Subcutaneous abdominal adipose tissue (tissue), 5 donors: ENCODE results near the gene PLCG2.

ENCODE experiments used
- H3K27ac ChIP-seq: one replicate; pipeline ENCODE4 v1.7.0; 2013; ENCODE audit warnings: low read depth, mild to moderate bottlenecking, inconsistent platforms, low read length, moderate library complexity
- H3K27me3 ChIP-seq, 5 donors: one replicate each; pipeline ENCODE4 v1.7.0; 2013; ENCODE audit warnings: low read length in 5 of 5, inconsistent platforms in 1 of 5; ENCODE audit not compliant: control insufficient read depth in 5 of 5, insufficient read depth in 4 of 5
- H3K36me3 ChIP-seq, 5 donors: one replicate each; pipeline ENCODE4 v1.7.0; 2013; ENCODE audit warnings: low read length in 5 of 5; ENCODE audit not compliant: control insufficient read depth in 5 of 5, insufficient read depth in 5 of 5
- H3K4me1 ChIP-seq, 5 donors: one replicate each; pipeline ENCODE4 v1.7.0; 2013; ENCODE audit warnings: low read length in 5 of 5, mild to moderate bottlenecking in 3 of 5, moderate library complexity in 1 of 5; ENCODE audit not compliant: control insufficient read depth in 5 of 5, insufficient read depth in 5 of 5
- H3K4me3 ChIP-seq, 5 donors: one replicate each; pipeline ENCODE4 v1.7.0; 2013; ENCODE audit warnings: low read length in 5 of 5, low read depth in 1 of 5
- H3K9ac ChIP-seq, 5 donors: one replicate each; pipeline ENCODE4 v1.7.0; 2013; ENCODE audit warnings: low read length in 5 of 5, mild to moderate bottlenecking in 4 of 5, moderate library complexity in 3 of 5
- H3K9me3 ChIP-seq, 5 donors: one replicate each; pipeline ENCODE4 v1.7.0; 2013; ENCODE audit warnings: low read length in 5 of 5; ENCODE audit not compliant: control insufficient read depth in 5 of 5
- donor health status: healthy.
- donor health status: healthy.
- donor health status: healthy.
- donor health status: healthy.
- donor health status: healthy.

The PLCG2 gene

DNA sequence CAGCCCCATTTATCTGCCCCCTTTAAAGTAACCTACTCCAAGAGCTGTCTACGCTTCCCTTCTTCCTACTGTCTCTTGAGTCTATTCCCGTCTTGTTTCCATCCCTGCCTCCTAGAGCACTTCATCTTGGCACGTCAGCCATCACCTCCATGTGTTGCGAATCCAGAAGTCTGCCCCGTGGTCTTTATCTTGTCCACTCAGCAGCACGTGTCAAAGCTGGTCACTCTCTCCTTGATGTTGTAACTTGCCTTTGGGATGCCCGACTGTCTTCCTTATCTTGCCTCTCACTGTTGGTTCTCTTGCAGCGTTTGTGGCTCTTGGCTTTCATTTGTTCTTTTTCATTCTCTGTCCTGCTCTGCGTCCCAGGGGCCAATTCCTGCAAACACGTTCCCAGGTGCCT, 99.4 kb downstream of the PLCG2 start:
- H3K4me1 ChIP-seq, result peaks cover 0 to 9% (median 0%) of the 10 kb centered on the region in 5 donors
- no peaks in the 10 kb centered on the region for H3K27me3 ChIP-seq
- H3K4me3 ChIP-seq, result no peak overlapping the region
- peaks cover 0 to 7% (median 3%) of the 10 kb centered on the region in 5 donors for H3K36me3 ChIP-seq
- no peak overlapping the region for H3K27ac ChIP-seq
- H3K9me3 ChIP-seq, result peaks cover 0 to 2% (median 0%) of the 10 kb centered on the region in 5 donors
- H3K9ac ChIP-seq, result no peak overlapping the region

DNA sequence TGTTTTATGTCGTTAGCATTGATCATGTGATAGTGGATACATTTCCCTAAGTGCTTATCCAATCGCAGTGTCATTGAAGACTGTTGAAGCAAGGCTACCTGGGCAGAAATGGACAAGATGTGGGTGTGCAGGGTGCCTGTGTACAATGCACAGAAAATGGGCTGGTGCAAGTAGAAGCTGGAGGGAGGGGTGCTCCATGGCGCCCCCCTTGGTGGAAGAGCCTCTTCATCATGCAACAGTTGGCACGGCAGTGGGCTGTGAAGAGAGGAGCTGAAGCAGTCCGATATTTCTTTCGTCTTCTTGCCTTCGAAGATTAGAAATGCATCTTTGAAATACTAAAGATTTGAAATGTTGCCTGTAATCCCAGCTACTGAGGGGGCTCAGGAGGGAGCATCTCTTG, 100.5 kb downstream of the PLCG2 start:
- Histone ChIP-seq H3K4me1 (no peaks in the 10 kb centered on the region), H3K27ac (no peak overlapping the region), H3K4me3 (no peak overlapping the region), H3K36me3 (peaks cover 0 to 9% (median 3%) of the 10 kb centered on the region in 5 donors), H3K9ac (no peak overlapping the region), H3K9me3 (peaks cover 0 to 2% (median 0%) of the 10 kb centered on the region in 5 donors), H3K27me3 (no peaks in the 10 kb centered on the region)

DNA sequence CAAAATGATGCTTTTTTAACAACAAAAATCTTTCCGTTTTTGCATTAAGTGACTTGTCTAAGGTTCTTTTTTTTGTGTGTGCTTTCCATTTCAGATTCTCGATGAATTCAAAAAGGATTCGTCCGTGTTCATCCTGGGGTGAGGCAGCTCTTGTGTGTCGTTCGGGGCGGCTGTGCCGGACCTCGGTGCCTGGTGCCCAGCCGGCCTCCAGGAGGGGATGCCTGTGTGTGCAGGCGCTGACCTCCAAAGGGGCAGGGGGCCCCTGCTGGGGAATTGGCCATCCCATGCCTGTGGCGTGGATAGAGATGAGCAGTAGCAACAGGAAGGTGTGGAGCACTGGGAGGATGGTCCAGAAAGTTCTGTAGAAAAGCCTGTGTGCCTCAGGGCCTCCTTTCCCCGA, 101.7 kb downstream of the PLCG2 start:
- Histone ChIP-seq H3K27ac (no peak overlapping the region), H3K4me1 (no peaks in the 10 kb centered on the region), H3K9ac (no peak overlapping the region), H3K9me3 (peaks cover 0 to 2% (median 0%) of the 10 kb centered on the region in 5 donors), H3K36me3 (peaks cover 0 to 9% (median 3%) of the 10 kb centered on the region in 5 donors), H3K4me3 (no peak overlapping the region), H3K27me3 (no peaks in the 10 kb centered on the region)

DNA sequence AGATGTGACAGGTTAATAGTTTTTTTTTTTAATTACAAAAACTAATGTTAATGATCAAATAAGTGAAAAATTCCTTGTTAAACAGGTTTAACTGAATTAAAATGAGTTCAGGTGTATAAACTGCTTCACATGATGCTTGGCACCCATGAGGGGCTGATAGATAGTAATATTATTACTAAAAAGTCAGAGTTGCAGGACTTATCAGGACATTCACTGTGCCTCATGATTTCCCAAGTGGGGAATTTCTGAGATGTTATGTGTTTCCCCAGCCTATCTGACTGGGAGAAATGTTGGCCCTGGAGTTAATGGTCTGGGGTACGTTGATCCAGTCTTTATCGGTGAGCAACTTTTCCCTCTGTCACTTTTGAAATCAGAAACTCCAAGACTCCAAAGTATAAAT, 102.1 kb downstream of the PLCG2 start:
- no peak overlapping the region for H3K4me3 ChIP-seq
- H3K9me3 ChIP-seq, result peaks cover 0 to 2% (median 0%) of the 10 kb centered on the region in 5 donors
- no peak overlapping the region for H3K9ac ChIP-seq
- peaks cover 0 to 9% (median 3%) of the 10 kb centered on the region in 5 donors for H3K36me3 ChIP-seq
- H3K4me1 ChIP-seq, result no peaks in the 10 kb centered on the region
- no peaks in the 10 kb centered on the region for H3K27me3 ChIP-seq
- H3K27ac ChIP-seq, result no peak overlapping the region

DNA sequence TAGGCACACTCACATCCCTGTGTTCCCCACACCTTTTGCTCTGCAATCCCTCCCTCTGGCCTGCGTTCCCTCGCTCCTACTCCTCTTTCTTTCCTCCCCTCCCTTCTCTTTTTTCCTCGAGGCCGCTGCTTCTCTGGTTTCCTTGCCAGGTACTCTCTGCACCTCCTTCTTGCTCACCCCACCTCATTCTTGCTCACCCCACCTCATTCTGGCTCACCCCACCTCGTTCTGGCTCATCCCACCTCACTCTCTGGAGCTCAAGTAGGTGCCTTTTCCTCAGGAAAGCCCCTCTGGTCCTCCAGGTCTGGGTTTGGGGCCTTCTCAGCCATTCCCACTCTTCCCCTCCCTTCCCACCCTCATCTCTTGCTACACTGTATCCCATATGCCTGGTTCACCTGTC, 103.5 kb downstream of the PLCG2 start:
- Histone ChIP-seq H3K4me1 (no peaks in the 10 kb centered on the region), H3K27ac (no peak overlapping the region), H3K9ac (no peak overlapping the region), H3K4me3 (no peak overlapping the region), H3K27me3 (no peaks in the 10 kb centered on the region), H3K9me3 (peaks cover 0 to under 1% (median 0%) of the 10 kb centered on the region in 5 donors), H3K36me3 (peaks cover 0 to 9% (median 3%) of the 10 kb centered on the region in 5 donors)

DNA sequence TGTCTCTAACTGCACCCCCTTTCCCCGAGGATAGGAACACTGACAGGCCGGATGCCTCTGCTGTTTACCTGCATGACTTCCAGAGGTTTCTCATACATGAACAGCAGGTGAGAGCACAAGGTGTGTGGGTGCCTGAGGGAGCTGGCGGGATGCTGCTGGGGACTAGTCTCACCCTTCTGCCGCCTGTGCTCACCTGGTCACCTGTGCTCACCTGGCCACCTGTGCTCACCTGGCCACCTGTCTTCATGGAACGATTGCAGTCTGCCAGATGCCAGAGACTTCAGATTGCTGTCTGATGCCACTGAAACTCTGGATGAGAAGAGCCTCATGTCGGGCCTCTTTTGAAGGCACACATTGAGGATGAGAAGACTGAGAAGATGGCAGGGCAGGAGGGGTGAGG, 104.1 kb downstream of the PLCG2 start:
- no peak overlapping the region for H3K4me3 ChIP-seq
- no peaks in the 10 kb centered on the region for H3K27me3 ChIP-seq
- H3K27ac ChIP-seq, result no peak overlapping the region
- peaks cover 0 to 9% (median 3%) of the 10 kb centered on the region in 5 donors for H3K36me3 ChIP-seq
- H3K9ac ChIP-seq, result no peak overlapping the region
- no peaks in the 10 kb centered on the region for H3K9me3 ChIP-seq
- H3K4me1 ChIP-seq, result peaks cover 0 to under 1% (median 0%) of the 10 kb centered on the region in 5 donors

DNA sequence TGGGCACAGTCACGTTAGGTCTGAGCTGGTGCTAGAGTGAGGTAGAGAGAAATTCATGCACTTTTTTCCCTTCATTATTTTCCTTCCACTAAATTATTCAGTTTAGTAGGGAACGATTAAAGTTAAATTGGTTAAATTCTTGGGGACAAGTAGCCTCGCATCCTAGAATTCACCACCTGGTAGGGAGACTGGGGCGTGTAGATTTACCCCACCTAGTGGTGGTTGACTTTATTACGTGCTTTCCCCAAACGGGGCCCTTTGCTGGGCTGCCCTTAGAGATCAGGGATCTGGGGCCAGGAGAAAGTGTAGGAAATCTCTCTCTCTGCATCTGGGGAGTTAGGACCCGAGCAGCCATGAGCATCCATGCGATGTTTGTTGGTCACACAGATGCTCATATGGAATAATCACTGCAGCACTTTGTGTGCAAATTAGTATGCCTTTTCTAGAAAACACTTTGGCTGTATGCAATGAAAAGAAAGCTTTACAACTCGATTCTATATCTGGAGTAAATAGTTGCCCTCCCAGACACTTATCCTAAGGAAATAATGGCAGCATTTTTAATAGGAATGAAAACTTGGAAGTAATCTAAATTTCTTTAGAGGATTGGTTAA, 107.0 kb downstream of the PLCG2 start:
- H3K9me3 ChIP-seq, result no peaks in the 10 kb centered on the region
- H3K36me3 ChIP-seq, result peaks cover 0 to 14% (median 3%) of the 10 kb centered on the region in 5 donors
- no peaks in the 10 kb centered on the region for H3K27me3 ChIP-seq
- H3K4me1 ChIP-seq, result peaks cover 0 to 8% (median 0%) of the 10 kb centered on the region in 5 donors
- no peak overlapping the region for H3K9ac ChIP-seq
- H3K4me3 ChIP-seq, result no peak overlapping the region
- no peak overlapping the region for H3K27ac ChIP-seq

DNA sequence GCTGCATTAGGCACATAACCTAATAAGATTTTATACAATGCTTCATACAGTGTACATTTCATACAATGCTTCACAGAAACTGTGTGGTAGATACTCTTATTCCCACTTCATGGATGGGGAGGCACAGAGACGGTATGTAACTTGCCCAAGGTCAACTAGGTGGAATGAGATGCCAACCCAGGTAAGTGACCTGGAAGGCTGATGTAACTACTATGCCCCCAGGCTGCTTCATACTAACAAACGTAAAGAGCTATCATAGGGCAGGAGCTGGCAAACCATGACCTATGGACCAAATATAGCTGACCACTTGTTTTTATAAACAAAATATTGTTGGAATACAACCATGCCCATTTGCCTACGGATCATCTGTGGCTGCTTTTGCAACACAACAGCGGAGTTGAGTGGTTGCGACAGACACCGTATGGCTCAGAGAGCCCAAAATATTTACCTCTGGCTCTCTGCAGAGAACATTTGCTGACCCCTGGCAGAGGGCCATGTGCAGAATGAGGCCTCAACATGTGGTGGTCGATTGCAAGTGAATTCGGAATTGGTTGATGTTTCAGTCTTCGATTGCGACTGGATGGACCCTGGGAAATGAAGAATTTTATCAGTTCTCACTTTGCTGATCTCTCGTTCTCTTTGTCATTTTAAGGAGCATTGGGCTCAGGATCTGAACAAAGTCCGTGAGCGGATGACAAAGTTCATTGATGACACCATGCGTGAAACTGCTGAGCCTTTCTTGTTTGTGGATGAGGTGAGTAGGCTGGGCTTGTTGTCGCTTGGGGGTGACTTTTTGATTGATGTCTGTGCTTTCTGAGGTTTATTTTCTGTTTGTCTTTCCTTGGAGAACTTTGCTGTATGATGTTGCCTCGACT, 109.7 kb downstream of the PLCG2 start:
- Histone ChIP-seq H3K4me3 (no peak overlapping the region), H3K27ac (no peak overlapping the region), H3K9me3 (no peaks in the 10 kb centered on the region), H3K27me3 (no peaks in the 10 kb centered on the region), H3K9ac (no peak overlapping the region), H3K36me3 (peaks cover 0 to 25% (median 4%) of the 10 kb centered on the region in 5 donors), H3K4me1 (peaks cover 0 to 8% (median 0%) of the 10 kb centered on the region in 5 donors)

DNA sequence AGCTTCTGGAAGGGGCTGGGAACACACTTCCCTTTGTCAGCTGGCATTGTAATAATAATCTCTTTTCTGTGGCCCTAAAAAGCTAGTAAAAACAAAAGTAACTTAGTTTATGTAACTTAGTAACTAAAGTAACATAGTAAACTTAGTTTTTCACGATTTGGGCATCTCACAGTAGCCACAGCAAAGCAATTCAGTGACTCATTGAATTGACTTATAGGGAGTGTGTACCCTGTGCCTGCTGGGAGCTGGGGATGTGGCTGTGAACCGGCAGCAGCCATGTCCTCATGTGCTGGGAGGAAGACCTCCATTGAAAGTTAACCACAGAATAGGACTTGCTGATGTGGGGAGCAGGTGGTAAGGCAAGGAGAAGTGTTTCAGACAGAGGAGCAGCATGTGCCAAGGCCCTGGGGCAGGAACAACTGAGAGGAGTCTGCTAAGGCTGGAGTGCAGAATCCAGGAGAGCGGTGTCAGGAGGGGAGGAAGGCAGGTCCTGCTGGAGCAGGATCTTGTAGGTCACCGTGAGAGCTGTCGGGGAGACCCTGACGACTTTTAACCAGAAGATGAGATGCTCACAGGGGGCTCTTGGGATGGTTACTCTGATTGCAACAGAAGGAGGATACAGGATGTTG, 112.8 kb downstream of the PLCG2 start:
- Histone ChIP-seq H3K9me3 (no peaks in the 10 kb centered on the region), H3K4me1 (peaks cover 2 to 13% (median 4%) of the 10 kb centered on the region in 5 donors), H3K36me3 (peaks cover 0 to 40% (median 13%) of the 10 kb centered on the region in 5 donors), H3K9ac (no peak overlapping the region), H3K4me3 (no peak overlapping the region), H3K27me3 (no peaks in the 10 kb centered on the region), H3K27ac (no peak overlapping the region)

DNA sequence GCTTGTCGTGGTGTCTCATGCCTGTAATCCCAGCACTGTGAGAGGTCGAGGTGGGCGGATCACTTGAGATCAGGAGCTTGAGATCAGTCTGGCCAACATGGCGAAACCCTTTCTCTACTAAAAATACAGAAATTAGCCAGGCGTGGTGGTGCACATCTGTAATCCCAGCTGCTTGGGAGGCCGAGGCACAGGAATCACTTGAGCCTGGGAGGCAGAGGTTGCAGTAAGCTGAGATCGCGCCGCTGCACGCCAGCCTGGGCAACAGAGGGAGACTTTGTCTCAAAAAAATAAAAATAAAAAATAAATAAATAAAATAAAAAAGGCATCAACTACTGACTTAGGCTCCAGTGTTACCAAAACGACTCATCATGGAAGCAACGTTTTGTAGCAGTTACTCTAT, 115.5 kb downstream of the PLCG2 start:
- H3K27ac ChIP-seq, result no peak overlapping the region
- H3K36me3 ChIP-seq, result peaks cover 0 to 47% (median 13%) of the 10 kb centered on the region in 5 donors
- H3K27me3 ChIP-seq, result no peaks in the 10 kb centered on the region
- H3K4me1 ChIP-seq, result peaks cover 2 to 15% (median 7%) of the 10 kb centered on the region in 5 donors
- H3K9me3 ChIP-seq, result no peaks in the 10 kb centered on the region
- no peak overlapping the region for H3K4me3 ChIP-seq
- no peak overlapping the region for H3K9ac ChIP-seq
